ENCODE measurements around the gene ATRN. TPM values are rescaled to one million over a fixed set of nuclear protein-coding genes. Genes with fewer than 3 reads are reported as not detected.
A peak's percentile ranks its signal among the peaks of the same experiment; 100 is the strongest.

The ATRN gene
- total RNA-seq, 6 donors from 2014 or later, result 13.6 to 39.5 (median 27.0) TPM

GRCh38 chr20:3486850-3487249, 16.0 kb downstream of the ATRN start:
- 91 to 98% methylated on average over 1 of the region's 1 CpG for WGBS, 2 donors
- TF ChIP-seq POLR2A (IDR thresholded peaks at IDR 0.05) (no peak), EP300 (IDR thresholded peaks at IDR 0.05) (no peak), CTCF (IDR thresholded peaks at IDR 0.05) (no peak), POLR2AphosphoS5 (IDR thresholded peaks at IDR 0.05) (no peak)
- ATAC-seq (ENCODE audit: low FRiP score in 2 of 2), result no peak

GRCh38 chr20:3492669-3493068, 21.9 kb downstream of the ATRN start:
- H3K4me3 ChIP-seq, result no peak overlapping the region
- WGBS, 2 donors, result 90 to 93% methylated on average over 11 of the region's 11 CpGs
- H3K36me3 ChIP-seq, result peaks cover 0 to 3% (median 0%) of the 10 kb centered on the region in 4 donors
- no peaks in the 10 kb centered on the region for H3K9me3 ChIP-seq
- TF ChIP-seq EP300 (IDR thresholded peaks at IDR 0.05) (no peak), POLR2AphosphoS5 (IDR thresholded peaks at IDR 0.05) (no peak), POLR2A (IDR thresholded peaks at IDR 0.05) (no peak), CTCF (IDR thresholded peaks at IDR 0.05) (no peak)
- ATAC-seq (ENCODE audit: low FRiP score in 2 of 2) (no peak), DNase-seq (peak in 1 of 2 donors; percentile 51)
- H3K27me3 ChIP-seq, result no peaks in the 10 kb centered on the region
- H3K27ac ChIP-seq, result no peak overlapping the region
- H3K4me1 ChIP-seq, result no peaks in the 10 kb centered on the region

More at GRCh38 chr20:3486850-3487249, 16.0 kb downstream of the ATRN start:
- H3K36me3 ChIP-seq, result peaks cover 0 to 3% (median 0%) of the 10 kb centered on the region in 4 donors
- no peak overlapping the region for H3K27ac ChIP-seq
- H3K27me3 ChIP-seq, result no peaks in the 10 kb centered on the region
- H3K4me1 ChIP-seq, result no peaks in the 10 kb centered on the region
- peaks cover 0 to 7% (median 0%) of the 10 kb centered on the region in 4 donors for H3K9me3 ChIP-seq
- H3K4me3 ChIP-seq, result no peak overlapping the region
- DNase-seq, result no peak

- no peak overlapping the region for H3K4me3 ChIP-seq
- H3K36me3 ChIP-seq, result peaks cover 0 to 3% (median 0%) of the 10 kb centered on the region in 4 donors
- no peaks in the 10 kb centered on the region for H3K9me3 ChIP-seq
- no peak for TF ChIP-seq POLR2A (IDR thresholded peaks at IDR 0.05)
- TF ChIP-seq EP300 (IDR thresholded peaks at IDR 0.05), result no peak
- no peak for TF ChIP-seq CTCF (IDR thresholded peaks at IDR 0.05)
- no peak for TF ChIP-seq POLR2AphosphoS5 (IDR thresholded peaks at IDR 0.05)
- DNase-seq, result no peak
- 95 to 100% methylated on average over 1 of the region's 1 CpG for WGBS, 2 donors
- no peak for ATAC-seq (ENCODE audit: low FRiP score in 2 of 2)
- no peak overlapping the region for H3K27ac ChIP-seq
- no peaks in the 10 kb centered on the region for H3K27me3 ChIP-seq
- no peaks in the 10 kb centered on the region for H3K4me1 ChIP-seq
These were observed 23.4 kb downstream of the ATRN start for GRCh38 chr20:3494218-3494617.

- DNase-seq (no peak), ATAC-seq (ENCODE audit: low FRiP score in 2 of 2) (no peak)
- Histone ChIP-seq H3K27me3 (no peaks in the 10 kb centered on the region), H3K27ac (no peak overlapping the region), H3K9me3 (no peaks in the 10 kb centered on the region), H3K4me1 (no peaks in the 10 kb centered on the region), H3K4me3 (no peak overlapping the region), H3K36me3 (no peaks in the 10 kb centered on the region)
- TF ChIP-seq CTCF (IDR thresholded peaks at IDR 0.05) (no peak), EP300 (IDR thresholded peaks at IDR 0.05) (no peak), POLR2AphosphoS5 (IDR thresholded peaks at IDR 0.05) (no peak), POLR2A (IDR thresholded peaks at IDR 0.05) (no peak)
- WGBS, 2 donors, result 84 to 96% methylated on average over 2 of the region's 2 CpGs
These were observed 32.1 kb downstream of the ATRN start for GRCh38 chr20:3502878-3503277.

GRCh38 chr20:3505148-3505547, 34.3 kb downstream of the ATRN start:
- TF ChIP-seq POLR2A (IDR thresholded peaks at IDR 0.05) (no peak), CTCF (IDR thresholded peaks at IDR 0.05) (no peak), EP300 (IDR thresholded peaks at IDR 0.05) (no peak), POLR2AphosphoS5 (IDR thresholded peaks at IDR 0.05) (no peak)
- Histone ChIP-seq H3K27ac (no peak overlapping the region), H3K27me3 (no peaks in the 10 kb centered on the region), H3K9me3 (no peaks in the 10 kb centered on the region), H3K4me3 (no peak overlapping the region), H3K36me3 (no peaks in the 10 kb centered on the region), H3K4me1 (no peaks in the 10 kb centered on the region)
- no peak for DNase-seq
- ATAC-seq (ENCODE audit: low FRiP score in 2 of 2), result no peak
- 91 to 93% methylated on average over 4 of the region's 4 CpGs for WGBS, 2 donors
